Measurements from ENCODE around the gene NSUN3. TPM values are rescaled to one million over a fixed set of nuclear protein-coding genes. Genes with fewer than 3 reads are reported as not detected.
"Not testable (repeated sequence)": the region's sequence is repeated elsewhere in the genome, so short reads cannot be mapped to it uniquely, and the experiment has no call there.

NSUN3 gene
- total and polyA plus RNA-seq, 11 donors = 2.9 to 11.2 (median 7.2) TPM

DNA sequence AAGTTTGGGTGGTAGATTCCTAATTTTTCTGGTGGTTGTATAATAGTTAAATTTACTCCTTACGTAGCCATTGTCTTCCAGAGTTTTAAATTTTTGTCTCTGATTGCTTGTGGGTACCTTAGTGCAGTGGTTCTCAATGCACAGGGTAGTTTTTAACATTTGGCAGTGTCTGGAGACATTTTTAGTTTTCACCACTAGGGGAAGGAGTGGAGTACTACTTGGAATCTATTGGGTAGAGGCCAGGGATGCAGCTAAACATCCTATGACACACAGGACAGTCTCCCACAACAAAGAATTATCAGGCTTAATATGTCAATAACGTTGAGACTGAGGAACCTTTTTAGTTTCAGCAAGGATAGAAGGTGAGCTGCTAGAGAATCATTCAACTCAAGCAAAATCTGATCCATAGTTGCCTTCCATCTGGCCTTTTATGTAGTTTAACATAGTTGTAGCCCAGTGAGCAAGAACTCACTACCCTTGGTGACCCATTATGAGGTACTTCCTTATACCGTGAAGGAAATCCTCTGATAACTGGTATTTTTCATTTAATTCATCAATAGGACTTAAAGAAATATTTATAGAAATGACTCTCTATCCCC lies 25.9 kb upstream of the NSUN3 start:
- intact Hi-C loops (cut with DNase I) = no loop called here
- TF ChIP-seq, protein P1, sequence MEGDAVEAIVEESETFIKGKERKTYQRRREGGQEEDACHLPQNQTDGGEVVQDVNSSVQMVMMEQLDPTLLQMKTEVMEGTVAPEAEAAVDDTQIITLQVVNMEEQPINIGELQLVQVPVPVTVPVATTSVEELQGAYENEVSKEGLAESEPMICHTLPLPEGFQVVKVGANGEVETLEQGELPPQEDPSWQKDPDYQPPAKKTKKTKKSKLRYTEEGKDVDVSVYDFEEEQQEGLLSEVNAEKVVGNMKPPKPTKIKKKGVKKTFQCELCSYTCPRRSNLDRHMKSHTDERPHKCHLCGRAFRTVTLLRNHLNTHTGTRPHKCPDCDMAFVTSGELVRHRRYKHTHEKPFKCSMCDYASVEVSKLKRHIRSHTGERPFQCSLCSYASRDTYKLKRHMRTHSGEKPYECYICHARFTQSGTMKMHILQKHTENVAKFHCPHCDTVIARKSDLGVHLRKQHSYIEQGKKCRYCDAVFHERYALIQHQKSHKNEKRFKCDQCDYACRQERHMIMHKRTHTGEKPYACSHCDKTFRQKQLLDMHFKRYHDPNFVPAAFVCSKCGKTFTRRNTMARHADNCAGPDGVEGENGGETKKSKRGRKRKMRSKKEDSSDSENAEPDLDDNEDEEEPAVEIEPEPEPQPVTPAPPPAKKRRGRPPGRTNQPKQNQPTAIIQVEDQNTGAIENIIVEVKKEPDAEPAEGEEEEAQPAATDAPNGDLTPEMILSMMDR (IDR thresholded peaks at IDR 0.05) = peak in 10 of 12 donors; percentile 17 to 64 (median 43)
- TF ChIP-seq POLR2A (IDR thresholded peaks at IDR 0.05) = no peak
- ATAC-seq (no peak), DNase-seq (no peak)
- Histone ChIP-seq H3K9me3 (no peaks in the 10 kb centered on the region), H3K4me3 (no peak overlapping the region), H3K4me1 (no peaks in the 10 kb centered on the region), H3K27me3 (no peaks in the 10 kb centered on the region), H3K36me3 (peaks cover 0 to 38% (median 3%) of the 10 kb centered on the region in 9 donors), H3K27ac (no peak overlapping the region)
- 73 to 79% (median 76%) methylated on average over 3 of the region's 3 CpGs for WGBS, 4 donors

DNA sequence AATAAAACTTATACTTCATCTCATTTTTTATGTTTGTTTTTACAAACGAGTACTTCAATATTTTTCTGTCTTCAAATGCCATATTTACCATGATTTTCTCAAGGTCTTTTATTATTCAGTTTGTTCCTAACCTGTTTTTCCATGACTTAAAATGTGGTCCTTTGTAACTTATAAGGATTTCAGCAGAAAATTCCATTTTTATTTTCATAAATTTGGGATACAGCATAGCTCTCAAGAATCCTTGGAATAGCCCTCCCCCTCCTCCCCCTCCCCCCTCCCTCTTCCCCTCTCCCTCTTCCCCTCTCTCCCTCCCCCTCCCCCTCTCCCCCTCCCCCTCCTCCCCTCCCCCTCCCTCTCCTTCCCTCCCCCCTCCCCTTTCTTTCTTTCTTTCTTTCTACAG lies 19.6 kb upstream of the NSUN3 start:
- H3K4me1 ChIP-seq = no peaks in the 10 kb centered on the region
- no peak for ATAC-seq
- TF ChIP-seq, protein P1 (IDR thresholded peaks at IDR 0.05) = no peak
- TF ChIP-seq POLR2A (IDR thresholded peaks at IDR 0.05) = no peak
- intact Hi-C loops (cut with DNase I) = no loop called here
- no peaks in the 10 kb centered on the region for H3K27me3 ChIP-seq
- H3K36me3 ChIP-seq = peaks cover 0 to 41% (median 11%) of the 10 kb centered on the region in 9 donors
- no peak overlapping the region for H3K4me3 ChIP-seq
- no peak for DNase-seq
- WGBS, 4 donors = 92 to 97% (median 94%) methylated on average over 1 of the region's 1 CpG
- no peaks in the 10 kb centered on the region for H3K9me3 ChIP-seq
- no peak overlapping the region for H3K27ac ChIP-seq

DNA sequence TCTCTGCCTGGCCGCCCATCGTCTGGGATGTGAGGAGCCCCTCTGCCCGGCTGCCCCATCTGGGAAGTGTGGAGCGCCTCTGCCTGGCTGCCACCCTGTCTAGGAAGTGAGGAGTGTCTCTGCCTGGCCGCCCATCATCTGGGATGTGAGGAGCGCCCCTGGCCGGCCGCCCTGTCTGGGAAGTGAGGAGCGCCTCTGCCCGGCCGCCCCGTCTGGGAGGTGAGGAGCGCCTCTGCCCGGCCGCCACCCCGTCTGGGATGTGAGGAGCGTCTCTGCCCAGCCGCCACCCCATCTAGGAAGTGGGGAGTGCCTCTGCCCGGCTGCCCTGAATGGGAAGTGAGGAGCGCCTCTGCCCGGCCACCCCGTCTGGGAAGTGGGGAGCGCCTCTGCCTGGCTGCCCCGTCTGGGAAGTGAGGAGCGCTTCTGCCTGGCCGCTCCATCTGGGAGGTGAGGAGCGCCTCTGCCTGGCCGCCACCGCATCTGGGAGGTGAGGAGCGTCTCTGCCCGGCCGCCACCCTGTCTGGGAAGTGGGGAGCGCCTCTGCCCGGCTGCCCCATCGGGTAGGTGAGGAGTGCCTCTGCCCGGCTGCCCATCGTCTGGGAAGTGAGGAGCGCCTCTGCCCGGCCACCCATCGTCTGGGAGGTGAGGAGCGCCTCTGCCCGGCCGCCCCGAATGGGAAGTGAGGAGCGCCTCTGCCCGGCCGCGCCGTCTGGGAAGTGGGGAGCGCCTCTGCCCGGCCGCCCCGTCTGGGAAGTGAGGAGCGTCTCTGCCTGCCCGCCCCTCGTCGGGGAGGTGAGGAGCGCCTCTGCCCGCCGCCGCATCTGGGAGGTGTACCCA lies 18.5 kb upstream of the NSUN3 start:
- H3K9me3 ChIP-seq; ATAC-seq; H3K4me3 ChIP-seq; DNase-seq; H3K27ac ChIP-seq; intact Hi-C loops (cut with DNase I); H3K27me3 ChIP-seq; H3K4me1 ChIP-seq: not testable (repeated sequence)
- 96 to 99% (median 98%) methylated on average over 47 to 61 of the region's 61 CpGs for WGBS, 4 donors
- H3K36me3 ChIP-seq = peaks cover 0 to 44% (median 11%) of the 10 kb centered on the region in 9 donors

DNA sequence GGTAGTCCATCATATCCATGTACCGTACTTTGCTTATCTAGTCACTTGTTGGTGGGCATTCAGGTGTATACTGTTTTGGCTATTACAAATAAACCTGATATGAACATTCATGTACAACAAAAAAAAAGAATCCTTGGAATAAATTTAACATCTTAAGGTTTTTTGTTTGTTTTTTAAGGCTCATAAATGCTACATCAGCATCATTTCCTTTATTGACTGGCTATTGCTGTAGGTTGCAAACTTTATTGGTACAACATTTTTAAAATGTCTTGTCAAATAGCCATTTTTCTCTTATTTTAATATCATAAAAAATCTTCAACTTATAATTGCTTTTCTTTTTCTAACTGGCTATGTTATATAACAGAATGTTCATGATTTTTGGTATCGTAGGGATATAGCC lies 16.3 kb upstream of the NSUN3 start:
- intact Hi-C loops (cut with DNase I) = no loop called here
- no peak overlapping the region for H3K4me3 ChIP-seq
- no peaks in the 10 kb centered on the region for H3K9me3 ChIP-seq
- DNase-seq = no peak
- ATAC-seq = no peak
- no peak overlapping the region for H3K27ac ChIP-seq
- WGBS, 4 donors = 97 to 99% (median 99%) methylated on average over 2 of the region's 2 CpGs
- H3K4me1 ChIP-seq = no peaks in the 10 kb centered on the region
- H3K36me3 ChIP-seq = peaks cover 0 to 38% (median 11%) of the 10 kb centered on the region in 9 donors
- no peaks in the 10 kb centered on the region for H3K27me3 ChIP-seq
- TF ChIP-seq, protein P1 (IDR thresholded peaks at IDR 0.05) = no peak
- TF ChIP-seq POLR2A (IDR thresholded peaks at IDR 0.05) = no peak

Measured in heart left ventricle (tissue), 16 donors.